Activated naive CD4-positive, alpha-beta T cell treated with anti-CD3 and anti-CD28 coated beads, Interleukin-2, amount 10 ng/mL, durations not matched to agents 7 days and 5 days (primary cell): Measurements from ENCODE around the gene NOCT.
A peak's percentile ranks its signal among the peaks of the same experiment; 100 is the strongest.
"Not testable (repeated sequence)": the region's sequence is repeated elsewhere in the genome, so short reads cannot be mapped to it uniquely, and the experiment has no call there.

ENCODE experiments used
- CTCF ChIA-PET: fragments of 350-600 bp; sonication (Branson Sonifier 250); formaldehyde crosslinking; loops from one replicate; lab custom pipeline; 2021; ENCODE audit warnings: antibody characterized with exemption; lab: Charles Lee
- DNase-seq: peaks from one replicate; pipeline ENCODE4 v3.0.0-alpha.2; 2020
- H3K27ac Mint-ChIP-seq: one replicate; pipeline ENCODE4 v1.8.0; 2021; ENCODE audit warnings: mild to moderate bottlenecking, moderate library complexity, mixed read lengths
- H3K27me3 Mint-ChIP-seq: one replicate; pipeline ENCODE4 v1.8.0; 2021; ENCODE audit warnings: mild to moderate bottlenecking, mixed read lengths
- H3K36me3 Mint-ChIP-seq: one replicate; pipeline ENCODE4 v1.8.0; 2021; ENCODE audit warnings: mixed read lengths
- H3K4me1 Mint-ChIP-seq: one replicate; pipeline ENCODE4 v1.8.0; 2021; ENCODE audit warnings: mixed read lengths
- H3K4me3 Mint-ChIP-seq: one replicate; pipeline ENCODE4 v1.8.0; 2021; ENCODE audit warnings: mild to moderate bottlenecking, moderate library complexity, mixed read lengths
- H3K9me3 Mint-ChIP-seq: one replicate; pipeline ENCODE4 v1.8.0; 2021; ENCODE audit warnings: mixed read lengths

The NOCT gene

DNA sequence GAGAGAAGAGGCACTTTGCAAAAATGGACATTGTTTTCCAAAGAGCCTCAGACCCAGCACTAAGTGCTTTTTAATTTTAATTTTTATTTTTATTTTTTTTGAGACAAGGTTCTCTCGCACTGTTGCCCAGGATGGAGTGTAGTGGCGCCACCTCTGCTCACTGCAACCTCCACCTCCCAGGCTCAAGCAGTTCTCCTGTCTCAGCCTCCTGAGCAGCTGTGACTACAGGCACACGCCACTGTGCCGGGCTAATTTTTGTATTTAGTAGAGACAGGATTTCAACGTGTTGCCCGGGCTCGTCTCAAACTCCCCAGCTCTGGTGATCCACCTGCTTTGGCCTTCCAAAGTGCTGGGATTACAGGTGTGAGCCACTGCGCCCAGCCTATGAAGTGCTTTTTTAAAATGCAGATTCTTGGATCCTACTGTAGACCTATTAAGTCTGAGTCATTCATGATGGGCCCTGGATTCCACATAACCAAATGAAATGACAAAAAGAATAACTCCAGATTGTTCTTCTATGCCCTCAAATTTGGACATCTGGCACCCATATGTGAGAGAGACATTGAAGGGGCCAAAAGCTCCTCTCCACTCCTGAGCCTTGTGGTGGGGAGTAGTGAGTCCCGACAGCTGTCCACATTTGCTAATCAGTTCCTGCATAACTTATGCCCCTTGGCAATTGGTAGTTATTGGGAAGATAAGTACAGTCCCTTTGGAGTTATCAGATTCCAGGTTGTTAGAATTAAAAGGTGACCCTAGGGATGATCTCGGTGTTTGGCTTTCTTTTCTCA, 3.6 kb downstream of the NOCT start:
- no peaks in the 10 kb centered on the region for H3K9me3 Mint-ChIP-seq
- H3K4me3 Mint-ChIP-seq: no peak overlapping the region
- H3K36me3 Mint-ChIP-seq: peaks cover 11% of the 10 kb centered on the region
- DNase-seq: no peak
- CTCF ChIA-PET: interaction anchor here (1.3 to 3.0 kb wide), 2 partner anchors 11 kb away, joined by 3 to 25 read pairs; no protein-coding TSS in a partner anchor
- no peaks in the 10 kb centered on the region for H3K27me3 Mint-ChIP-seq
- H3K27ac Mint-ChIP-seq: no peak overlapping the region
- peaks cover 39% of the 10 kb centered on the region for H3K4me1 Mint-ChIP-seq

DNA sequence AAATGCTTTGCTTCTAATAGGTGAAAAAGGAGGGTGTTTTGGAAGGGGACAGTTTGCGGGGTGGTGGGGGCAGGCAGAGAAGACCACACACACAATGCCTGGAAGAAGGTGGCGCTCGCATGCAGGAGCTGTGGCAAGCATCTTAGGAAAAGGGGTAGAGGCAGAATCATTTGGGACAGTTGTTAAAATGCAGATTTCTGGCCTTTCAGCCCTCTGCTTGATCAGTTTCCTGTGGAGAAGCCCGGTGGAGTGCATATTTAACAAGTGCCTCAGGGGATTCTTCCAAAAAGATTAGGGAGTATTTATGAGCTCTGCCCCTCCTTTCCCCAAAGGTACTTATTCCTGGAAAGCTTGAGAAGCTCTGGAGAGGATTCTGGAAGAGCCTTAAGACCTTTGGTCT, 4.8 kb downstream of the NOCT start:
- DNase-seq: no peak
- H3K9me3 Mint-ChIP-seq: no peaks in the 10 kb centered on the region
- H3K36me3 Mint-ChIP-seq: peaks cover 11% of the 10 kb centered on the region
- no peak overlapping the region for H3K27ac Mint-ChIP-seq
- H3K4me3 Mint-ChIP-seq: no peak overlapping the region
- peaks cover 28% of the 10 kb centered on the region for H3K4me1 Mint-ChIP-seq
- no peaks in the 10 kb centered on the region for H3K27me3 Mint-ChIP-seq
- CTCF ChIA-PET: interaction anchor here (0.5 to 3.0 kb wide), 2 partner anchors 10 to 791 kb away, joined by 3 to 25 read pairs; no protein-coding TSS in a partner anchor

DNA sequence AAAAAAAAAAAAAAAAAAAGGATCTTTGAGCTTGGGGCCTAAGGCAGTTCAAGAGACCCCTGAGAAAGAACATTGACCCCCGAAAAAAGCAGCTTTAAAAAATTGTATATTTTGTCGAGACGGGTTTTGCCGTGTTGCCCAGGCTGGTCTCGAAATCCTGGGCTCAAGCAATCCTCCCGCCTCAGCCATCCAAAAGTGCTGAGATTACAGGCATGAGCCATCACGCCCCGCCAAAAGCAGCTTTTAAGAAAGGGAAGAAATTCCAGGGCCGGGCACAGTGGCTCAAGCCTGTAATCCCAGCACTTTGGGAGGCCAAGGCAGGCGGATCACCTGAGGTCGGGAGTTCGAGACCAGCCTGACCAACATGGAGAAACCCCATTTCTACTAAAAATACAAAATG, 5.5 kb downstream of the NOCT start:
- H3K27me3 Mint-ChIP-seq, H3K9me3 Mint-ChIP-seq, H3K27ac Mint-ChIP-seq, DNase-seq, H3K4me3 Mint-ChIP-seq: not testable (repeated sequence)
- CTCF ChIA-PET: interaction anchor here (0.5 to 3.0 kb wide), 3 partner anchors 9 to 791 kb away, joined by 3 to 25 read pairs (median 3); no protein-coding TSS in a partner anchor
- peaks cover 11% of the 10 kb centered on the region for H3K36me3 Mint-ChIP-seq
- H3K4me1 Mint-ChIP-seq: peaks cover 28% of the 10 kb centered on the region

DNA sequence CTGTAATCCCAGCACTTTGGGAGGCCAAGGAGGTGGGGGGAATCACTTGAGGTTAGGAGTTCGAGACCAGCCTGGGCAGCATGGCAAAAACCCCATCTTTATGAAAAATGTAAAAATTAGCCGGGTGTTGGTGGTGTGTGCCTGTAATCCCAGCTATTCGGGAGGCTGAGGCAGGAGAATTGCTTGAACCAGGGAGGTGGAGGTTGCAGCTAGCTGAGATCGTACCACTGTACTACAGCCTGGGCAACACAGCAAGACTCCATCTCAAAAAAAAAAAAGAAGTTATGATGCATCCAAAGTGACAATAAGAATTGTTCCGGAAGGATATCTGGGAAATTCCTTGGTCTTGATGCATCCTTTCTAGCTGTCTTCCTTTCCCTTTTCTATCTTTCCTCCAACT, 7.3 kb downstream of the NOCT start:
- H3K4me1 Mint-ChIP-seq: peaks cover 20% of the 10 kb centered on the region
- H3K27me3 Mint-ChIP-seq: no peaks in the 10 kb centered on the region
- DNase-seq: no peak
- no peak overlapping the region for H3K4me3 Mint-ChIP-seq
- H3K9me3 Mint-ChIP-seq: no peaks in the 10 kb centered on the region
- no peak overlapping the region for H3K27ac Mint-ChIP-seq
- CTCF ChIA-PET: interaction anchor here (0.6 kb wide), 1 partner anchor 884 kb away, joined by 3 read pairs; no protein-coding TSS in a partner anchor
- H3K36me3 Mint-ChIP-seq: peaks cover 9% of the 10 kb centered on the region

DNA sequence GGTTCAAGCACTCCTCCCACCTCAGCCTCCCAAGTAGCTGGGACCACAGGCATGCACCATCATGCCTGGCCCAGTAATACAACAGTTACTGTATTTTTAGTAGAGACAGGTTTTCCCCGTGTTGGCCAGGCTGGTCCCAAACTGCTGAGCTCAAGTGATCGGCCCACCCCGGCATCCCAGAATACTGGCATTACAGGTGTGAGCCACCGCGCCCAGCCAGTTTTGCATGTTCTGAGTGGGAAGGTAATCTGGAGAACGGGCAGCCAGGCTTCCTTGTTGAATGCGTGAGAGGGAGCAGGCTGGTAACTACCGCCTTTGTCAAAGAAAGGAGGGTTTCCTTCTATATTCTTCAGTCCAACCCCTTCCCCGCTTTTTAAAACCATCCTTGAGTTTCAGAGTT, 9.1 kb downstream of the NOCT start:
- CTCF ChIA-PET: no interaction called here
- H3K4me1 Mint-ChIP-seq: peaks cover 5% of the 10 kb centered on the region
- H3K9me3 Mint-ChIP-seq: no peaks in the 10 kb centered on the region

DNA sequence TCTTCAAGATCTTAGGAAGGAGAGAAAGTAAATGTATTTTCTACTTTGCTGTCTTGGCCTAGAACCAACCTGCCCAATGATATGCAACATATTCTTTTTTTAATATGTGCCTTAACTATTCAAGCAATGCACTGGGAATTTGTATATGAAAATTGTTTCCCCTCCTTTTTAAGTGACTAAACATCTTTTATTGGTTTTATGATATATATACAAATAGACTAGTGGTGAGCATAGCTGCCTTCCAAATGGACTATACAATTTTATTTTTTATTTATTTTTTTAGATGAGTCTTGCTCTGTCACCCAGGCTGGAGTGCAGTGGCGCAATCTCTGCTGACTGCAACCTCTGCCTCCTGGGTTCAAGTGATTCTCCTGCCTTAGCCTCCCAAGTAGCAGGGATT, 10.3 kb downstream of the NOCT start:
- CTCF ChIA-PET: no interaction called here
- H3K4me3 Mint-ChIP-seq: no peak overlapping the region
- peaks cover 6% of the 10 kb centered on the region for H3K36me3 Mint-ChIP-seq
- no peaks in the 10 kb centered on the region for H3K27me3 Mint-ChIP-seq
- H3K9me3 Mint-ChIP-seq: no peaks in the 10 kb centered on the region
- no peak for DNase-seq
- no peak overlapping the region for H3K27ac Mint-ChIP-seq
- H3K4me1 Mint-ChIP-seq: peaks cover 5% of the 10 kb centered on the region

More for the DNA sequence above, 9.1 kb downstream of the NOCT start:
- H3K27me3 Mint-ChIP-seq: no peaks in the 10 kb centered on the region
- no peak overlapping the region for H3K27ac Mint-ChIP-seq
- H3K4me3 Mint-ChIP-seq: no peak overlapping the region
- H3K36me3 Mint-ChIP-seq: peaks cover 6% of the 10 kb centered on the region
- no peak for DNase-seq

DNA sequence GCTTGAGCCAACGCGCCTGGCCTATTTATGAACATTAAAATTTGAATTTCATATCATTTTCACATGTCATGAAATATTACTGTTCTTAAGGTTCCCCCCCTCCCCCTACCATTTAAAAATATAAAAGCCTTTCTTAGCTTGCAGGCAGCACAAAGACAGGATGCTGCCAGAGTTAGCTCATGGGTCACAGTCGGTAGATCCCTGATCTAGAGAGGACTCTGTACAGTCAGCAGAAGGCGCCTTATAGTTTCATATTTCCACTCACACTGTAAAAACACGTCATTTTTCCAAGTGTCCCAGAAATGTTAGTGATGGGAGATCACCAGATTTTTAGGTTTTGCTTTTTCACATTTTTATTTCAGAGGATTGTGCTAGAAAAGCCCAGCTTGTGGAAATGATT, 12.2 kb downstream of the NOCT start:
- no peak for DNase-seq
- CTCF ChIA-PET: interaction anchor here (0.8 to 1.9 kb wide), 4 partner anchors 11 to 71 kb away, joined by 3 to 7 read pairs (median 4); no protein-coding TSS in a partner anchor
- Mint-ChIP-seq H3K4me3 (no peak overlapping the region), H3K4me1 (peaks cover 5% of the 10 kb centered on the region), H3K27me3 (no peaks in the 10 kb centered on the region), H3K27ac (no peak overlapping the region), H3K9me3 (no peaks in the 10 kb centered on the region), H3K36me3 (peaks cover 3% of the 10 kb centered on the region)

DNA sequence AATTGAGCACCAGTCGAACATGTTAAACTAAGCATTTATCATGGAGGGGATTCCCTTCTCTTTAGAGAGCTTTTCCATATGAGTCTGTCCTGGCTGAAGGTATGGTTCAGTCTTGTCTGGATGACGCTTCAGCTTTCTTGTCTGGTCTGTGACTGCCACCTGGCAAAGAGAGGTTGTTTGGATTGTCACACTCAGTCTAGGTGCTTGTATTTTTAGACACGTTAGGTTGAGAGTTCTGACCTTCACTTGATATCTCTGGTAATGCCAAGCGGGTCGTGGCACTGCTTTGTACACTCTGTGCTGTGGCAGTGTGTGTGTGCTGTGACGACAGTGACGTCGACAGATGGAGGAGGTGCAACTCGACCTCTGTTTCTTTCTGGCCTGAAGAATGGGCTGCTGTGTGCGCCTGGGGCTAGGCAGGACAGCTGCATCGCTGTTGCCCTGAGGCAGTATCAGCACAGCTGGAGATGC, 12.6 kb downstream of the NOCT start:
- no peak overlapping the region for H3K27ac Mint-ChIP-seq
- no peak overlapping the region for H3K4me3 Mint-ChIP-seq
- peaks cover 3% of the 10 kb centered on the region for H3K36me3 Mint-ChIP-seq
- CTCF ChIA-PET: interaction anchor here (0.8 to 3.6 kb wide), 5 partner anchors 8 to 71 kb away, joined by 3 to 25 read pairs (median 4); no protein-coding TSS in a partner anchor
- peaks cover 5% of the 10 kb centered on the region for H3K4me1 Mint-ChIP-seq
- H3K9me3 Mint-ChIP-seq: no peaks in the 10 kb centered on the region
- H3K27me3 Mint-ChIP-seq: no peaks in the 10 kb centered on the region
- DNase-seq: no peak

DNA sequence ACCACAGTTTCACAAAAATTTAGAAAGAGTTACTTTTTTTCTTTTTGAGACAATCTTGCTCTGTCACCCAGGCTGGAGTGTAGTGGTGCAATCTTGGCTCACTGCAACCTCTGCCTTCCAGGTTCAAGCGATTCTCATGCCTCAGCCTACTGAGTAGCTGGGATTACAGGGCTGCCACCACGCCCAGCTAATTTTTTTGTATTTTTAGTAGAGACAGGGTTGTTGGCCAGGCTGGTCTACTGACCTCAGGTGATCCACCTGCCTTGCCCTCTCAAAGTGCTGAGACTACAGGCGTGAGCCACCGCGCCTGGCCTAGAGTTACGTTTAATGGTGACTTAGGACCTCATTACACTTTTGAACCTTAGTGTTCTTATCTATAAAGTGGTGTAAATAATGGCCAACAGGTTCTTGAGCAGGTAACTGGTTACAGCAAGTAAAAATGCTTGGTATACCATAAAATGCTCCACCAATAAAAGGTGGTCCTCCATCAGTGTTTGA, 14.3 kb downstream of the NOCT start:
- DNase-seq, H3K4me1 Mint-ChIP-seq, H3K36me3 Mint-ChIP-seq, H3K4me3 Mint-ChIP-seq, H3K27me3 Mint-ChIP-seq, H3K27ac Mint-ChIP-seq, H3K9me3 Mint-ChIP-seq: not testable (repeated sequence)
- CTCF ChIA-PET: interaction anchor here (0.6 to 3.6 kb wide), 43 partner anchors 9 to 624 kb away, joined by 3 to 29 read pairs (median 4); partner anchors contain the start of genes NAA15 and NOCT

DNA sequence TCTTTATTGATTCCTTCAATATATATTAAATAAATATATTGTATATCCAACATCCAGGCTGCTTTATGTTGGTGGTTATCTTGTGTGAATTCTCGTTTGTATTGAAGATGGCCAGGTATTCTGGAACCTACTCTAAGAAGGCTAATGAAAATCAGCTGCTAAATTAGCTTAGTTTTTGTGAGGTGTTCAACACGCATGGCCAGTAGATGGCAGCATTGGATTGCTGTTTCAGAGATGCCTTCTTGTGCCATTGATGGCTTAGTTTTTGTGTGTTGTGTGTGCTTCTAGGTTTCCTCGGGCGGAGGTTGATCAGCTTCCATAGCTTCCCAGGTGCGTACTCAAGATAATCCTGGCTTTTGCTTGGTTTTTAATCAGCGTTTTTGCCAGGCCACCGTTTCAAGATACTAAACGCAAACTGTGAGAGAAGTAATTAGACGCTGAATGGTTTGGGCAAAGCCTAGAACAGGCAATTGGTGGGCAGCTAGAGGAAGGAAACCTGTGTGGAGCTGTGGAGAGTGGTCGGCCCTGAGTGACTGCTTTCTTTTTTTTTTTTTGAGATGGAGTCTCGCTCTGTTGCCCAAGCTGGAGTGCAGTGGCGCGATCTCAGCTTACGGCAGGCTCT, 15.1 kb downstream of the NOCT start:
- Mint-ChIP-seq H3K27me3 (no peaks in the 10 kb centered on the region), H3K27ac (peak overlapping the region; percentile 0), H3K4me1 (peaks cover 5% of the 10 kb centered on the region), H3K9me3 (no peaks in the 10 kb centered on the region), H3K4me3 (no peak overlapping the region), H3K36me3 (peaks cover 7% of the 10 kb centered on the region)
- peak; percentile 86 for DNase-seq
- CTCF ChIA-PET: interaction anchor here (0.6 to 3.6 kb wide), 45 partner anchors 8 to 623 kb away, joined by 3 to 29 read pairs (median 4); partner anchors contain the start of genes NAA15 and NOCT

DNA sequence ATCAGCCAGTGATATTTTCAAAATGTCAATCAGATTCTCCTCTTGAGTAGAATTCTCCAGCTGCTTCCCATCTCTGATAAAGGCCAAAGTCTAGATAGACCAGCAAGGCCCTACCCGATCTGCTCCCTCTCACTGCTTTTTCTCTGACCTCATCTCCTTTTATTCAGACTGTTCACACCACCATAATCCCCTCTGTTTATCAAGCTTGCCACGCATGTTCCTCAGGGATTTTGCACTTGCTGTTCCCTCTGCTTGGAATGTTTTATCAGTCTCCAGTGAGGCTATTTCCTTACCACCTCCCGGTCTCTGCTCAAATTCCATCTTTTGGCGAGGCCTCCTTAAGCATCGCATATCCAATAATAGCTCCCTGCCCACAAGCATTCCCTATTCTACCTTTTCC, 20.1 kb downstream of the NOCT start:
- CTCF ChIA-PET: interaction anchor here (0.8 kb wide), 1 partner anchor 192 kb away, joined by 3 read pairs; no protein-coding TSS in a partner anchor
- peaks cover 17% of the 10 kb centered on the region for H3K36me3 Mint-ChIP-seq
- H3K4me3 Mint-ChIP-seq: no peak overlapping the region
- no peaks in the 10 kb centered on the region for H3K27me3 Mint-ChIP-seq
- DNase-seq: no peak
- H3K4me1 Mint-ChIP-seq: peaks cover 6% of the 10 kb centered on the region
- H3K27ac Mint-ChIP-seq: peak overlapping the region; percentile 11
- no peaks in the 10 kb centered on the region for H3K9me3 Mint-ChIP-seq

DNA sequence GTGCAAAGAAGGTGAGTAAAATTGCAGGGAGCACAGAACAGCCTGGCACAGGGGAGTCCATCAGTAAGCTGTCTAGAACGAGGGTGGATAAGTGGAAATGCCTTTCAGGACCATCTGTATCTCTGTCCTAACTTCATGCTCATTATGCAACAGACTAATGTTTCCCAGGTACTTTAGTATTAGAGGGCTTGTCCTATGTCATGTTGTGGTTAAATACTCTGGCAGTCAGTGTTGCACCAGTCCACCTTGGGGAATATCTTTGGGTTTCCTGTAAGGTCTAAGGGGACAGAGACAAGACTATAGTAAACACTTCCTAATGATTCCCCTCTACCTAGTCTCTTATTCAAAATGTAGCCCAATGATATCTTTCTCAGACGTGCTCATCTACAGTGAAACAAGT, 21.3 kb downstream of the NOCT start:
- Mint-ChIP-seq H3K4me3 (no peak overlapping the region), H3K4me1 (peaks cover 7% of the 10 kb centered on the region), H3K27ac (no peak overlapping the region), H3K36me3 (peaks cover 20% of the 10 kb centered on the region), H3K27me3 (no peaks in the 10 kb centered on the region), H3K9me3 (no peaks in the 10 kb centered on the region)
- CTCF ChIA-PET: no interaction called here
- DNase-seq: no peak

DNA sequence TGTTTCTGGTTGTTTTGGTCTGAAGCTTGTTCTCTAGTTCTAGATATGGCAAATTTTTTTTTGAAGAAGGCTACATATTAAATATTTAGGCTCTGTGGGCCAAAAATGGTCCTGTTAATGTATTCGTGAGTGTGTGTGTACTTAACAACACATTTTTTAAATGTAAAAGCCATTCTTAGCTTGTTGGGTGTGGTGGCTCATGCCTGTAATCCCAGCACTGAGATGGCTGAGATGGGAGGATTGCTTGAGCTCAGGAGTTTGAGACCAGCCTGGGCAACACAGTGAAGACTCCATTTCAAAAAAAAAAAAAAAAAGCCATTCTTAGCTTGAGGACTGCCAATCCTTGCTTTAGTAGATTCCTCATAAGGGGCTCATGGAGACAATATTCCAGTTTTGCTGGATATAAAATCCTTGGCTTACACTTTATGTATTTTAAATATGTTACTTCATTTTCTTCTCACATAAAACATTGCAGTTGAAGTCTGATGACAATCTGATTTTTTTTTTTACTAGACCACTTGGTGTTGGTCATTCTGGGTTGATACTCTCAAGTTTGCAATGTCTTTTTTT, 23.4 kb downstream of the NOCT start:
- Mint-ChIP-seq H3K4me1 (peaks cover 7% of the 10 kb centered on the region), H3K27me3 (no peaks in the 10 kb centered on the region), H3K36me3 (peaks cover 29% of the 10 kb centered on the region), H3K9me3 (no peaks in the 10 kb centered on the region), H3K27ac (no peak overlapping the region), H3K4me3 (no peak overlapping the region)
- DNase-seq: no peak
- CTCF ChIA-PET: interaction anchor here (1.0 kb wide), 1 partner anchor 9 kb away, joined by 7 read pairs; no protein-coding TSS in a partner anchor
